ENCODE data around the gene PTPA.

PTPA gene

DNA sequence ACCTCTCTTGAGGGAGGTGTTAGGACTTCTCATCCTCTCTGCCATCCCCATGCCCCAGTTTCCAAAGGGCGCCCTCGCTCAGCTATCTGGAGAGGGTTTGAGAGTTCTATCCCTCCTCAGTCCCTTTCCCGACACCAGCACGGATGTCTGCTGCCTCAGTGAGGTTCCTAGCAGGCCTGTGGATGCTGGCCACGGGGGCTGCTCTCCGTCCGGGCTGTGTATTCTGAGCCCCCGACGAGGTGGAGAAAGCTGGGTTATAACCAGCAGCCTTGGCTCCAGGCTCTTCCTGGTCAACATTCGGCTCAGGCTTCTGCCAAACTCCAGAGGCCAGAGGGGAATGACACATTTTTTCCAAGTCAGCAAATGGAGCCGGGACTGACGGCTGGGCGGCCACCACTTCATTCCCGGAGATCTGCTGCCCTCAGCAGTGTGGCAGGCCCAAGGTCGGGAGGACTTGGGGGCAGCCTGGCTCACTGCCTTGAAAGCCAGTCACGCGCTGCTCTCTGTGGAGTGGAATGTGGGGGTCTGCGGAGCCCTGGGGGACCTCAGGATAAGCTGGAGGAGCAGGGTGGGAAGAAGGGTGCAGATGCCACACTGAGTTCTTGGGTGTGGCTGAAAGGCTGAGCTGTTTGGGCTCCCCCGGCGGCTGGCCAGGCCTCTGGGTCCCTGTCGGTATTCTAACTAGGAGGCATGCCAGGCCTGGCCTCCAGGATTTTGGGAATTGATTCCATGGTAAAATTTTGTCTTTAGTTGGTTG lies 27.4 kb downstream of the PTPA start:
- no peak for DNase-seq

DNA sequence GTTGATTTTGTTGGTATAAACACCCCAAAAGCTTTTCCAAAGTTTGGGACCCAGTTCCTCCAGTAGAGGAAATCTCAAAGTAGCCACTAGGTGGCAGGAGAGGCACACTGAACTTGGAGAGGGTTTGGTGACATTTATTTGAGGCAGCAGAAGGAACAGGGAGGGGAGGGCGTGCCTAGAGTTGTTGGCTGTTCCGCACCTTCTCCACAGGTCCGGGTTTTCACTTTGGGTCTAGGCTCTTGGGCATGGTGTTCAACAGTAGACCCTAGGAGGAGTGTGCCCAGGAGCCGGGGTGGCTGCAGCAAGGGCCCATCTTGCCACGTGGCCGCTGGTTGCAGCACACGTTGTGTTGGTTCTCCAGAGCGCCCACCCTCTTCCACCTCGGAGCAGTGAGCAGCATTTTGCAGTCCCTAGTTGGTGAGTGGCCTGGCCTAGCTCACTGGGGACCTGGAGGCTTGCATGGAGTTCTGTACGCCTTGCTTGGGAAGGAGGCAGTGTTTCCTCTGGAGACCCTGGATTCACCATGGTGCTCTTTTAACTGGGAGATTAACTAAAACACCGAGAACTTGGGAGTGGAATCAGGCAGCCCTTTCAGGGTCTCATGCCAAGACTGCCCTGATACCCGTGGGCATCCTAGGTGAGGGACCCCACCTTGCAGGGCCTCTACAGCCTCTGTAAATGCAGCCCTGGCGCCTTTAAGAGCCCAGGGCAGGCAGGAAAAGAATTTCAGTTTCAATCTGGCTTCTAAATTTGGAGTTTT lies 28.2 kb downstream of the PTPA start:
- DNase-seq = peak; percentile 33 to 67

GRCh38 chr9:129139993-129140396 lies 28.8 kb downstream of the PTPA start:
- DNase-seq = peak; percentile 84 to 89

DNA sequence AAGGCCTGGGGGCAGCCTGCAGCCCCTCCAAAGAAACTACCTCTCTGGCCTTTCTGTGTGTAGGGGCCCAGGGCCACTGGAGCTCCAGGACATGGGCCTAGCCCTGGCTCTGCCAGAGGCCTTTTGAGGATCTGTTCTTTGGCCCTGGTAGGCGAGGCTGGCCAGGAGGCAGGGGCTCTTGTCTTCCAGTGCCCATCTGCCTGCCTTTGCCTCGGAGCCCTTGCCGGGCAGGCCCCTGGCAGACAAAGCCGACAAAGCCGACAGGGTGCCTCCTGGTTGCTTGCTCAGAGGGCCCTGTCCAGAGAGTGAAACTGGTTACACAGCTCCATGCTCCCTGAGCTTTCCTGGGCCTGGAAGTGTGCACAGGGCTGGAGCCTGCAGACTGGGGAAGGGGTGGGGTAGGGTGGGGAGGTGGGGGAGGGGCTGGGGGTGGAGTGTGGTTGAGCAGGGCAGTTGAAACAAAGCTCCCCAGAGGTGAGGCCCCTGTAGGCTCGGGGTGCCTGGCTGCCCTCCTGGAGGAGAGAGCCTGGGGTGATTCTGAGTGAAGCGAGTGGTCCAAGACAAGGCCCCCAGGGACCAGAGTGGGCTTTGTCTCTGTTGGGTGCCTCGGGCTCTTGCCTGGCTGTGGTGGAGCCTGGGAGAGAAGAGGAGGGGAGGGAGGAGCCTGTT lies 29.3 kb downstream of the PTPA start:
- DNase-seq = no peak

DNA sequence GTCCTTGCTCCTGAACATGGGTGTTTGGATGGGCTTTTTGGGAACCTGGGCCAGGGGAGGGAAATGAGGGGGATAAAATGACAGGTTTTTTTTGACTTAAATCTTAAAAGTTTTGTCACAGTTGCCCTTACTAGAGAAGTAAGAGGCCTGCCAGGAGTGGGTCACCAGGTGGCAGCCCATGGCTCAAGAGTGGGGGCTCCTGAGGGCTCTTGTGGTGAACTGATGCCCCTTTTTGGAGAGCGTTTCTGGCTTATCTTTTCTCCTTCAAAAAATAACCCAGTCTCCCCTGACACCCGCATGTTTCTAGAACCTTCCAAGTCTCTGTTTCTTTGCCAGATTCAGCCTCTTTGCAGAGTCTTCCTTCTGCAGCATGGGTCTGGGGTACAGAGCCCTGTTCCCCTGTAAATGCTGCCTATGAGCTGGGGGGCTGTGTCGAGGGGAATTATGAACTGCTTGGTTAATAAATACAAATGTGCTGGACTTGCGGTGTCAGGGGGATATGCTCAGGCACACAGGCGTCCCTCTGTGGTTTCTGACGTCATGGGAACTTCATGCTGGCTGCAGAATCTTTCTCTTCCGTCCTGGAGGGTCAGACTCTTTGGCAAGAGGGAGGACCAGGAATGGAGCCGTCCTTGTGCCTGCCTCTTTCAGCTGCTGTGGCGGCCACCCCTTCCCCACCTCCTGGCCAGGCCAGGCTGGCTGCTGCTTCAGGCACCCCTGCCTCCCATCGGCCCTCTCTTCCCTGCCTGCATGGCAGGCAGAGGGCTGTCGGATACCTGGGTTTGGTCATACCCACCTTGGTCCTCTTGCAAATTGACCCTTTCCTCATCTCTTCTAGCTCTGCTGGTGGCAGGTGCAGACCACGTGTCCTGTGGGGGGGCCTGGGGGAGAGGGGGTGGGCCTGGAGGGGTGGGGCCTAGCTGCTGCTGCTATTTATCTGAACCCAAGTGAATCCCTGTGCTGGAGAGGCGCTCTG lies 30.1 kb downstream of the PTPA start:
- DNase-seq = no peak

- DNase-seq = no peak
These were observed 31.1 kb downstream of the PTPA start for GRCh38 chr9:129142138-129142935.

DNA sequence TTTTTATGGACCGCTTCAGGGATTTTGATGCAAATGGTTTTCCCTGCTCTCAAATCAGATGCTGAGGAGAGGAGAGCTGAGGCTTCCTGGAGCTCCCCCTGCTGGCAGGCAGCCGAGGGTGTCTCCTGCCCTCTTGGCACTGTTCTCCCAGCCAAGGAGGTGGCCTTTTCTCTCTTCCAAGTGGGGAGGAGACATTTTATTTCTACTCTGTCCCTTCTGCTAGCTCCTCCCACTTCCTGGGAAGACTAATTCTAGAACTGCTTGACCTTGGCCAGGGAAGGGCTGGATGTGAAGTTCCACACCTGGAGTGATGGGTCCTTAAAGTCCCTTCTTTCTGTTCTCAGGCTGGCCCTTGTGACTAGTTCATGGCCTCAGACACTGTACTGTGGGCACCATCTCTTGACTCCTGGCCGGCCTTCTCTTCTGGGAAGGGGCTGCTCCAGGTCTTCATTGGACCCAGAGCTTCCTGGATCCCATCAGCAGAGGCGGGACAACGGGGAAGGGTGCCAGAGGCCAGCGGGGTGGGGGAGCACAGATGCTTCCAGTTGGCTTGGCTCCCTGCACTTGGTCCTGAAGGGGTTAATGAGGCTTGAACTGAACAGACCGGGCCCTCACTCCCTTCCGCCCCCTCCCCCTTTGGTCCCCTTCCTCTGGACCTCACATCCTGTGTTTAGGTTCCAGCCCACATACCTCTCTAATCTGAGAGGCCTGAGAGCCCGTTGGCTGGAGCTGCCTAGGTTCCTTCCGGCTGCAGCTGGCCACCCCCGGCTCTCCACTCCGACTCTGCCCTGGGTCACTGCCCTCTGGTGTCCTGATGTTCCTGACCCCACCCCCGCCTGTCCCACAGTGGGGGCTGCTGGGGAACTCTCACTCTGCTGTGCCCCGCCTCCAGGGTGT lies 32.1 kb downstream of the PTPA start:
- peak in 1 of 2 experiments; percentile 31 for DNase-seq

GRCh38 chr9:129145316-129145715 lies 34.1 kb downstream of the PTPA start:
- no peak for DNase-seq

DNA sequence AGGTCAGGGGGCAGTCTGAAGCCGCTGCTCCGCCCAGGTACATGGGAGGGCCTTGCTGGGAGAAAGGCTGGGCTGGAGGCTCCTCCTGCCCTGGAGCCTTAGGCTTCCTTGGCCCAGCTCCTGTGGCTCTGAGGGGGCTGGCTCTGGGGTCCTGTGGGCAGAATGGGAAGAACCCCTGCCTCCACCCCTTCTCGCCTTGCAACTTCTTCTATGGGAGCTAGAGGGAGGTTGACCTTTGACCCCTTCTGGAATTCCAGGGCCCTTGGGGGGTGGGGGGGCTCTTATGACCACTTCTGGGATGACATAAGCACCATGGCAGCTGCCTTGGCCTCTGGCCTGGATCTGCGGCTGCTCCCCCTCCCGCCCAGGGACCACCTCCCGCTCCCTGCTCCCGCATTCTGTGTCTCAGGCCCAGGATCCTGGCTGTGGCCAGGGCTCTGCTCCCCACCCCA lies 34.7 kb downstream of the PTPA start:
- no peak for DNase-seq

DNA sequence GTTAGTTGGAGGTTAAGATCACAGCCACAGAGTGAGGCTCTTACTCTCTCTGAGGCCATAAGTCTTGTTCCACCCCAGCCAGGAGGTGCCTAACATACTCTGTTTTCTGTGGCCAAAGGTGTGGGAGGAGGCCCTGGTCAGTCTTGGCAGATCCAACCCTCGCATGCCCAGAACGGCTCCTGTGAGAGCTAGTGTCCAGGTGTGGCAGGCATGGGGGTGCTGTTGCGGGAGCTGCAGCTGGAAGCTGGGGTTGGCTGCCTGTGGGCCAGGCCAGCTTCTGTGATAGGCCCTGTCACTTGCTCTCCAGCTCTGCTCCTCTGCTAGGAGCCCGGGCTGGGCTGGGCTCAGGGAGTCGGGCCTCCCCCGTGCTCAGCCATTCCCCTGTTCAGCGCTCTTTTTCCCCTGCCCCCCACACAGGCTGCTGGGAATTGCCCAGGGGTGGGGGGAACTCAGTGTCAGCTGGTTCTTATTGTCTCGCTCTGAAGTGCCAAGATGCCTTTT lies 35.3 kb downstream of the PTPA start:
- DNase-seq = no peak

GRCh38 chr9:129148463-129149204 lies 37.4 kb downstream of the PTPA start:
- no peak for DNase-seq

DNA sequence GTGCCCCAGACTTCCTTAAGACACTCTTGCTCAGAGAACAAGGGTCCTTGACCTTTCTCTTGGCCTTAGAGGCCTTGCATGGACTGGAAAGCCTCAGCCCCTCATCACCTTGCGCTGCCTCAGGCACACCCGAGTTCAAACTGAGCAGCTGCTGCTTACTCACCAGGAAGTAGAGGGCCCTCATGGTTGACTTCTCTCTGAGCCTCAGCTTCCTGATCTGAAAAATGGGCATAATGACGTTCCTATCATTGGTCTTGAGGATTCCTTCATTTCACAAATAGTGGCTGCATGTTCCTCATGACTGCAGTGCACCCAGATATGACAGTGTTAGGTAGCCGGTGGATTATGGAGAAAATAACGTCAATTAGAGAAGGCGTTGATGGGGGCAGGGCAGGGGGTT lies 38.2 kb downstream of the PTPA start:
- no peak for DNase-seq

DNA sequence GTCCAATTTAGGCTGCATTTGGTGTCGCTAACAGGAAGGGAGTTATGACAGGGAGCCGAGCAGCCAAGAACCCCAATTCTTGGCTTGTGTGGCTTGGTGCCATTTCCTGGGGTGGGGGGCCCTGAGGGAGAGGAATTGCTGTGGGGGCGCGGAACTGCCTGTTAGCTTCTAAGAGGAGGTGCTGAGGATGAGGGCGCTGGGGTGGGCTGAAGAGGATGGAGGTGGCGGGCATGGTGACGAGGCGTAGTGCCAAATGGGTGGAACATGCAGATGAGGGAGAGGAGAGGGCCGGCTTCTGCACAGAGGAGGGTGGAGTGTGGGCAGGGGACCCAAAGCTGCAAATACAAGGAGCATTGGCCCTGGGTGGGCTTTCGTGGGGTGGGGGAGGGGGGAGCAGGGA lies 38.9 kb downstream of the PTPA start:
- DNase-seq = no peak

DNA sequence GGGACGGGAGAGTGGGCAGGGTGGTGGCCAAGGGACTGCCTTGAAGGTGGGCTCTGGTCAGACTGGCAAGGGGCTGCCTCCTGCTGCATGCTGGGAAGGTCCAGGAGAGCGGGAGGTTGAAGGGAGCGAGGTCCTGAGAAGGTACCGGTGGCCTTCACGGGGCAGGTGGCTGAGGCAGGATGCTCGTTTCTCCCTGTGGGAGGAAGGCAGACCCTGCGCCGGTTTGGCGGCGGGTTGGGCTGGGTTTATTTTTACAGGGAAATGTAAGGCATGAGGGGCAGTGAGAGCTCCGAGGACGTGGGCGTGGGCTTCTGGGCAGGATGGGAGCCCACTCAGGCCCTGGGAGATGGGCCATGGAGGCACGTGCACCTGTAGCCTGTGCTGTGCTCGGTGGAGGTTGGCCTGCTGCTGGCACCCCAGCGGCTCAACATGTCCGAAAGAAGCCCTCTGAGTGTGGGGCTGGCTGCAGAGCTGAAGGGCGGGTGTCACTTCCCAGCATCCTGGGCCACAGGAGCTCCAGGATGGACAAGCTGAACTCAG lies 39.5 kb downstream of the PTPA start:
- DNase-seq = no peak

- no peak for DNase-seq
These were observed 40.3 kb downstream of the PTPA start for GRCh38 chr9:129151469-129151868.

- no peak for DNase-seq
These were observed 43.8 kb downstream of the PTPA start for GRCh38 chr9:129154866-129155477.

DNA sequence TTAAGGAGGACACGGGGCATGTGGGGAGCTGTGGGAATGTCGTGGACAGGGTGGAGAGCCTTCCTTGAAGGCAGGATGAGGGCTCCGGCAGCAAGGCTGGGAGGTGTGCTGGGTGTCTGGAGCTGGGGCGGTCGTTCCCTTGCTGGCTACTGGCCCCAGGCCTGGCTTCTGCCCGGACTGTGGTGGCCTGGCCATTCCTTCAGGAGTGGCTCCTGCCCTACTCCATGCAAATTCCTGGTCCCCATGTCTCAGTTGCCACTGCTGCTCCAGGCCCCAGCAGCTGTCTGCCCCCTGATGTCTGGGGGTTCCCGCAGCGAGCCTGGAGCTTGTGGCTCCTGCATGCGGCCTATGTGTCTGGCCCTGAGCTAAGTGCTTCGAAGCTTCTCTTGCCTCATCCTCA lies 44.9 kb downstream of the PTPA start:
- no peak for DNase-seq

GRCh38 chr9:129160712-129161533 lies 49.7 kb downstream of the PTPA start:
- DNase-seq = no peak

All from NCI-H1930 (cell line).